GM19025 (cell line): ENCODE results near the gene TPRN.

Experiments
- ATAC-seq: cut with Tn5 transposase; IDR thresholded peaks from one replicate; pipeline ENCODE4 v1.9.1; 2021; ENCODE audit warnings: mild to moderate bottlenecking, low read depth, moderate library complexity; ENCODE audit not compliant: unreplicated experiment

The TPRN gene

GRCh38 chr9:137236936-137237421 lies 36.4 kb upstream of the TPRN start:
- ATAC-seq, result no peak

- ATAC-seq, result no peak
Observed at GRCh38 chr9:137236238-137236935, 35.8 kb upstream of the TPRN start.

GRCh38 chr9:137235424-137236237 lies 35.1 kb upstream of the TPRN start:
- ATAC-seq, result no peak

GRCh38 chr9:137234758-137235423 lies 34.4 kb upstream of the TPRN start:
- ATAC-seq, result no peak

GRCh38 chr9:137234055-137234697 lies 33.6 kb upstream of the TPRN start:
- ATAC-seq, result no peak

GRCh38 chr9:137233143-137233980 lies 32.8 kb upstream of the TPRN start:
- ATAC-seq, result no peak

GRCh38 chr9:137232510-137232909 lies 32.0 kb upstream of the TPRN start:
- ATAC-seq, result no peak

- ATAC-seq, result no peak
Observed at GRCh38 chr9:137232101-137232500, 31.6 kb upstream of the TPRN start.

GRCh38 chr9:137231372-137232039 lies 31.0 kb upstream of the TPRN start:
- ATAC-seq, result no peak

- ATAC-seq, result no peak
Observed at GRCh38 chr9:137230705-137231371, 30.3 kb upstream of the TPRN start, which contains the start of gene SLC34A3. TSS of gene SLC34A3 (plus strand) at chr9:137230901. CDS start at chr9:137231703, 802 bp downstream.

GRCh38 chr9:137229903-137230704 lies 29.6 kb upstream of the TPRN start:
- no peak for ATAC-seq

GRCh38 chr9:137228968-137229896 lies 28.7 kb upstream of the TPRN start:
- no peak for ATAC-seq

- no peak for ATAC-seq
Observed at GRCh38 chr9:137228506-137228967, 28.0 kb upstream of the TPRN start.

- no peak for ATAC-seq
Observed at GRCh38 chr9:137227853-137228505, 27.4 kb upstream of the TPRN start.

- ATAC-seq, result no peak
Observed at GRCh38 chr9:137227054-137227852, 26.7 kb upstream of the TPRN start, which contains the start of gene RNF224. TSS of gene RNF224 (plus strand) at chr9:137227502. CDS start at chr9:137228336, 834 bp downstream.
